Measurements from ENCODE around the gene RNASET2. TPM values are rescaled to one million over a fixed set of nuclear protein-coding genes. Genes with fewer than 3 reads are reported as not detected.
"Not testable (repeated sequence)": the region's sequence is repeated elsewhere in the genome, so short reads cannot be mapped to it uniquely, and the experiment has no call there.

Gene RNASET2
- total RNA-seq, 1 donor from 2014 or later = 50.6 TPM

- DNase-seq (ENCODE audit: low spot score) = no peak
These were observed 50.7 kb downstream of the RNASET2 start for GRCh38 chr6:166905505-166906134.

- DNase-seq (ENCODE audit: low spot score) = no peak
These were observed 51.3 kb downstream of the RNASET2 start for GRCh38 chr6:166905013-166905412.

GRCh38 chr6:166904101-166904746 lies 52.1 kb downstream of the RNASET2 start:
- DNase-seq (ENCODE audit: low spot score) = no peak

- no peak for DNase-seq (ENCODE audit: low spot score)
These were observed 52.9 kb downstream of the RNASET2 start for GRCh38 chr6:166903500-166903899.

GRCh38 chr6:166903027-166903426 lies 53.3 kb downstream of the RNASET2 start:
- DNase-seq (ENCODE audit: low spot score) = no peak

- no peak for DNase-seq (ENCODE audit: low spot score)
These were observed 54.1 kb downstream of the RNASET2 start for GRCh38 chr6:166902211-166902755.

- DNase-seq (ENCODE audit: low spot score) = no peak
These were observed 54.7 kb downstream of the RNASET2 start for GRCh38 chr6:166901626-166902025.

GRCh38 chr6:166900956-166901607 lies 55.3 kb downstream of the RNASET2 start:
- DNase-seq (ENCODE audit: low spot score) = no peak

GRCh38 chr6:166900130-166900708 lies 56.1 kb downstream of the RNASET2 start:
- no peak for DNase-seq (ENCODE audit: low spot score)

GRCh38 chr6:166898910-166899309 lies 57.4 kb downstream of the RNASET2 start:
- no peak for DNase-seq (ENCODE audit: low spot score)

- DNase-seq (ENCODE audit: low spot score) = not testable (repeated sequence)
These were observed 61.7 kb downstream of the RNASET2 start for GRCh38 chr6:166894614-166895013.

- DNase-seq (ENCODE audit: low spot score) = not testable (repeated sequence)
These were observed 63.9 kb downstream of the RNASET2 start for GRCh38 chr6:166892472-166892871.

- DNase-seq (ENCODE audit: low spot score) = not testable (repeated sequence)
These were observed 69.6 kb downstream of the RNASET2 start for GRCh38 chr6:166886773-166887172.

- DNase-seq (ENCODE audit: low spot score) = not testable (repeated sequence)
These were observed 71.4 kb downstream of the RNASET2 start for GRCh38 chr6:166884958-166885357.

- DNase-seq (ENCODE audit: low spot score) = no peak
These were observed 76.8 kb downstream of the RNASET2 start for GRCh38 chr6:166879594-166879993.

Small RNAs within 50 kb of the gene (microRNA-seq; reads per million reads assigned to microRNA genes)
- gene MIR3939 (ENCODE audit: borderline number of aligned reads) = not detected

Other genes starting within 250 kb of the RNASET2 start
- gene CEP43, start 42.8 kb upstream of the RNASET2 start, total RNA-seq = 8.6 TPM
- not detected for gene CCR6, start 166.5 kb upstream of the RNASET2 start, total RNA-seq
- not detected for gene GPR31, start 201.4 kb upstream of the RNASET2 start, total RNA-seq